ENCODE data around the gene CLN6. TPM values are rescaled to one million over a fixed set of nuclear protein-coding genes. Genes with fewer than 3 reads are reported as not detected.

Gene CLN6
- total RNA-seq, 1 experiment from 2014 or later = 71.9 TPM

DNA sequence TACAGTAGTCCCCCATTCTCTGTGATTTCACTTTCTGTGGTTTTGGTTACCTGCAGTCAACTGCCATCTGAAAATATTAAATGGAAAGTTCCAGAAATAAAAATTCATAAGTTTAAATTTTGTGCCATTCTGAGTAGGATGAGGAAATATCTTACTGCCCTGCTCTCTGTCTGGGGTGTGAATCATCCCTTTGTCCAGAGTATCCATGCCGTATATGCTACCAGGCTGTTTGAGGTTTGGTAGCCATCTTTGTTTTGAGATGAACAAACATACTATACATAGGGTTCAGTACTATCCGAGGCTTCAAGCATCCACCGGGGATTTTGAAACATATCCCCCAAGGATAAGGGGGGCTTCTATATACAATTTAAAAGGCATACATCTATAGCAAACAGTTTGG lies 31.7 kb upstream of the CLN6 start:
- Histone ChIP-seq H3K23ac (ENCODE audit: insufficient read length, low read depth, low read length) (no peak overlapping the region), H4K5ac (ENCODE audit: insufficient read length, low read depth, low read length) (no peak overlapping the region), H3K18ac (ENCODE audit: insufficient read length, low read depth, low read length) (no peak overlapping the region), H3K27me3 (ENCODE audit: insufficient read depth, low read length) (no peaks in the 10 kb centered on the region), H4K91ac (ENCODE audit: insufficient read length, low read depth, low read length) (no peak overlapping the region), H3T11ph (ENCODE audit: low read length) (no peak overlapping the region), H3K4me1 (ENCODE audit: insufficient read depth, low read length) (peaks cover 7% of the 10 kb centered on the region; the same call in 1 of the 2 replicates), H3K23me2 (ENCODE audit: insufficient read length, low read depth, low read length, poor library complexity, severe bottlenecking) (no peaks in the 10 kb centered on the region), H2BK12ac (ENCODE audit: insufficient read length, low read depth, low read length) (no peak overlapping the region), H3K56ac (ENCODE audit: insufficient read length, low read depth, low read length) (no peak overlapping the region), H3K4me2 (ENCODE audit: insufficient read depth, insufficient read length, low read length) (no peak overlapping the region), H3K9ac (ENCODE audit: extremely low read depth, insufficient read length, low read length) (no peak overlapping the region), H3K14ac (ENCODE audit: insufficient read depth, low read length) (no peak overlapping the region), H2BK15ac (ENCODE audit: low read depth, low read length) (no peak overlapping the region), H2BK5ac (ENCODE audit: insufficient read length, low read length) (no peak overlapping the region), H2BK20ac (ENCODE audit: low read depth, low read length, poor library complexity, severe bottlenecking) (no peak overlapping the region), H3K79me2 (ENCODE audit: insufficient read depth, low read length) (no peaks in the 10 kb centered on the region), H3K79me1 (ENCODE audit: insufficient read depth, low read depth, low read length, poor library complexity, severe bottlenecking) (no peaks in the 10 kb centered on the region), H2AFZ (ENCODE audit: low read length) (no peak overlapping the region), H3K9me3 (ENCODE audit: control insufficient read depth, low read depth, low read length) (no peaks in the 10 kb centered on the region), H2AK5ac (ENCODE audit: insufficient read length, low read length) (no peak overlapping the region), H4K8ac (replicated peaks; ENCODE audit: insufficient read length, low read depth, low read length) (no peak overlapping the region), H2BK120ac (ENCODE audit: low read depth, low read length, poor library complexity, severe bottlenecking) (no peak overlapping the region), H3K27ac (ENCODE audit: insufficient read length, low read depth, low read length) (no peak overlapping the region), H3K4ac (ENCODE audit: low read depth, low read length) (no peak overlapping the region), H4K20me1 (ENCODE audit: control insufficient read depth, insufficient read depth, insufficient read length) (no peaks in the 10 kb centered on the region)
- no peak for DNase-seq
- peaks cover 0 to 2% (median 0%) of the 10 kb centered on the region in 3 experiments; a peak in 3 of 7 replicates for H3K36me3 Mint-ChIP-seq (ENCODE audit: insufficient read depth in 1 of 3, low read depth in 3 of 3)
- no CpG with 5 or more reads among the region's 3 CpGs for WGBS (ENCODE audit: extremely low coverage, insufficient read length, low lambda C conversion rate)
- TF ChIP-seq, protein P1, sequence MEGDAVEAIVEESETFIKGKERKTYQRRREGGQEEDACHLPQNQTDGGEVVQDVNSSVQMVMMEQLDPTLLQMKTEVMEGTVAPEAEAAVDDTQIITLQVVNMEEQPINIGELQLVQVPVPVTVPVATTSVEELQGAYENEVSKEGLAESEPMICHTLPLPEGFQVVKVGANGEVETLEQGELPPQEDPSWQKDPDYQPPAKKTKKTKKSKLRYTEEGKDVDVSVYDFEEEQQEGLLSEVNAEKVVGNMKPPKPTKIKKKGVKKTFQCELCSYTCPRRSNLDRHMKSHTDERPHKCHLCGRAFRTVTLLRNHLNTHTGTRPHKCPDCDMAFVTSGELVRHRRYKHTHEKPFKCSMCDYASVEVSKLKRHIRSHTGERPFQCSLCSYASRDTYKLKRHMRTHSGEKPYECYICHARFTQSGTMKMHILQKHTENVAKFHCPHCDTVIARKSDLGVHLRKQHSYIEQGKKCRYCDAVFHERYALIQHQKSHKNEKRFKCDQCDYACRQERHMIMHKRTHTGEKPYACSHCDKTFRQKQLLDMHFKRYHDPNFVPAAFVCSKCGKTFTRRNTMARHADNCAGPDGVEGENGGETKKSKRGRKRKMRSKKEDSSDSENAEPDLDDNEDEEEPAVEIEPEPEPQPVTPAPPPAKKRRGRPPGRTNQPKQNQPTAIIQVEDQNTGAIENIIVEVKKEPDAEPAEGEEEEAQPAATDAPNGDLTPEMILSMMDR (conservative IDR thresholded peaks at IDR 0.05) = no peak
- H3K27me3 Mint-ChIP-seq (ENCODE audit: low read depth) = no peaks in the 10 kb centered on the region
- H3K9me3 Mint-ChIP-seq = peaks cover 0 to 3% of the 10 kb centered on the region in 2 experiments; a peak in 1 of 5 replicates
- H3K27ac Mint-ChIP-seq = no peak overlapping the region
- H3K4me1 Mint-ChIP-seq = peaks cover 49 to 50% of the 10 kb centered on the region in 2 experiments
- no peak overlapping the region for H3K4me3 Mint-ChIP-seq

Data from H9 (cell line).